ENCODE results near the gene BMP4. TPM values are rescaled to one million over a fixed set of nuclear protein-coding genes. Genes with fewer than 3 reads are reported as not detected.

Gene BMP4
- total RNA-seq, 1 experiment from 2014 or later, result 12.2 TPM

DNA sequence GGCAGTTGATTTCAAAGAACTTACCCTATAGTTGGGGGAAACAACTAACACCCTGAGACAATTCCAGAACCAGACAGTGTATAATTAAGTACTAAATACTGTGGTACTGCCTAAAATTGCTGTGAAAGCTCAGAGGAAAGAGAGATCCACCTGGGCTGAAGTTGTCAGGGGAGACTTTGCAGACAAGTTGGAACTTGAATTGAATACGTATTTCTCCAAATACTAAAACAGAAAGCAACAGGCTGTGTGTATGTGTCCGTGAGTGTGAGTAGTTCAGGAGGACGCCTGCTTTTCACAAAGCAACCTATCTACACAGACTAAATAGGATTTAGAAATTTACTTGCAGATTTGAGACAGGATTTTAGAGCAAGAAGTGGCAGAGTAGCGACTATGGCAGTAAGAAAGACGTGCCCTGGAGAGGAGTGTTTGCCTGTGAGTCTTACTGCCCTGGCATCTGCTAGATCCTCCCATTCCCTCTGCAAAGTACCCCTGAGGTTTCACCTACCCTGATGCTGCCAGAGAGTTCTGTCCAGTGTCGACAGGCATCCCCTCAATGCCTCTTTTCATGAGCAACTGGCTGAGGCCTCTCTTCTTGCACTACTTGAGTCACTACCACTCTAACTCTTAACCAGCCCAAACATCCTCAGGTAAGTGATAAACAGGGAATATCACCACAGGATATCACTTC lies 37.4 kb upstream of the BMP4 start:
- no peak overlapping the region for H2AK5ac ChIP-seq (ENCODE audit: insufficient read length, low read length)
- H4K20me1 ChIP-seq (ENCODE audit: control insufficient read depth, insufficient read depth, insufficient read length), result no peaks in the 10 kb centered on the region
- no peak overlapping the region for H3K4ac ChIP-seq (ENCODE audit: low read depth, low read length)
- Mint-ChIP-seq H3K27me3 (ENCODE audit: low read depth) (no peaks in the 10 kb centered on the region), H3K4me3 (no peak overlapping the region), H3K27ac (peak overlapping the region in 1 of 3 experiments; percentile 25; a peak in 1 of 7 replicates), H3K36me3 (ENCODE audit: insufficient read depth in 1 of 3, low read depth in 3 of 3) (no peaks in the 10 kb centered on the region), H3K9me3 (no peaks in the 10 kb centered on the region), H3K4me1 (peaks cover 9 to 10% of the 10 kb centered on the region in 2 experiments)
- no peaks in the 10 kb centered on the region for H3K27me3 ChIP-seq (ENCODE audit: insufficient read depth, low read length)
- no peaks in the 10 kb centered on the region for H3K79me1 ChIP-seq (ENCODE audit: insufficient read depth, low read depth, low read length, poor library complexity, severe bottlenecking)
- no peak overlapping the region for H4K8ac ChIP-seq (replicated peaks; ENCODE audit: insufficient read length, low read depth, low read length)
- no peak overlapping the region for H2BK20ac ChIP-seq (ENCODE audit: low read depth, low read length, poor library complexity, severe bottlenecking)
- TF ChIP-seq, protein P1, sequence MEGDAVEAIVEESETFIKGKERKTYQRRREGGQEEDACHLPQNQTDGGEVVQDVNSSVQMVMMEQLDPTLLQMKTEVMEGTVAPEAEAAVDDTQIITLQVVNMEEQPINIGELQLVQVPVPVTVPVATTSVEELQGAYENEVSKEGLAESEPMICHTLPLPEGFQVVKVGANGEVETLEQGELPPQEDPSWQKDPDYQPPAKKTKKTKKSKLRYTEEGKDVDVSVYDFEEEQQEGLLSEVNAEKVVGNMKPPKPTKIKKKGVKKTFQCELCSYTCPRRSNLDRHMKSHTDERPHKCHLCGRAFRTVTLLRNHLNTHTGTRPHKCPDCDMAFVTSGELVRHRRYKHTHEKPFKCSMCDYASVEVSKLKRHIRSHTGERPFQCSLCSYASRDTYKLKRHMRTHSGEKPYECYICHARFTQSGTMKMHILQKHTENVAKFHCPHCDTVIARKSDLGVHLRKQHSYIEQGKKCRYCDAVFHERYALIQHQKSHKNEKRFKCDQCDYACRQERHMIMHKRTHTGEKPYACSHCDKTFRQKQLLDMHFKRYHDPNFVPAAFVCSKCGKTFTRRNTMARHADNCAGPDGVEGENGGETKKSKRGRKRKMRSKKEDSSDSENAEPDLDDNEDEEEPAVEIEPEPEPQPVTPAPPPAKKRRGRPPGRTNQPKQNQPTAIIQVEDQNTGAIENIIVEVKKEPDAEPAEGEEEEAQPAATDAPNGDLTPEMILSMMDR (conservative IDR thresholded peaks at IDR 0.05), result no peak
- no peaks in the 10 kb centered on the region for H3K79me2 ChIP-seq (ENCODE audit: insufficient read depth, low read length)
- no peaks in the 10 kb centered on the region for H3K9me3 ChIP-seq (ENCODE audit: control insufficient read depth, low read depth, low read length)
- no peak overlapping the region for H2AFZ ChIP-seq (ENCODE audit: low read length)
- no peak overlapping the region for H3T11ph ChIP-seq (ENCODE audit: low read length)
- H2BK15ac ChIP-seq (ENCODE audit: low read depth, low read length), result no peak overlapping the region
- H3K27ac ChIP-seq (ENCODE audit: insufficient read length, low read depth, low read length), result no peak overlapping the region
- H4K91ac ChIP-seq (ENCODE audit: insufficient read length, low read depth, low read length), result no peak overlapping the region
- H2BK12ac ChIP-seq (ENCODE audit: insufficient read length, low read depth, low read length), result no peak overlapping the region
- no peak overlapping the region for H3K23ac ChIP-seq (ENCODE audit: insufficient read length, low read depth, low read length)
- H3K4me2 ChIP-seq (ENCODE audit: insufficient read depth, insufficient read length, low read length), result no peak overlapping the region
- DNase-seq, result no peak
- no peak overlapping the region for H2BK120ac ChIP-seq (ENCODE audit: low read depth, low read length, poor library complexity, severe bottlenecking)
- no CpG with 5 or more reads among the region's 6 CpGs for whole genome bisulfite sequencing (ENCODE audit: extremely low coverage, insufficient read length, low lambda C conversion rate)
- H3K4me1 ChIP-seq (ENCODE audit: insufficient read depth, low read length), result no peaks in the 10 kb centered on the region
- no peak overlapping the region for H3K56ac ChIP-seq (ENCODE audit: insufficient read length, low read depth, low read length)
- H3K9ac ChIP-seq (ENCODE audit: extremely low read depth, insufficient read length, low read length), result no peak overlapping the region
- H2BK5ac ChIP-seq (ENCODE audit: insufficient read length, low read length), result no peak overlapping the region
- no peak overlapping the region for H3K18ac ChIP-seq (ENCODE audit: insufficient read length, low read depth, low read length)
- no peaks in the 10 kb centered on the region for H3K23me2 ChIP-seq (ENCODE audit: insufficient read length, low read depth, low read length, poor library complexity, severe bottlenecking)
- no peak overlapping the region for H3K14ac ChIP-seq (ENCODE audit: insufficient read depth, low read length)
- no peak overlapping the region for H4K5ac ChIP-seq (ENCODE audit: insufficient read length, low read depth, low read length)

Measured in H9 (cell line).